HG03039 (cell line): ENCODE data around the gene ACOX3.

Source experiments
- ATAC-seq: cut with Tn5 transposase; IDR thresholded peaks from one replicate; pipeline ENCODE4 v1.9.1; 2021; ENCODE audit warnings: mild to moderate bottlenecking, moderate library complexity; ENCODE audit not compliant: unreplicated experiment

The ACOX3 gene

GRCh38 chr4:8328866-8329559 lies 111.5 kb downstream of the ACOX3 start:
- ATAC-seq: no peak

- ATAC-seq: no peak
Observed at GRCh38 chr4:8328456-8328855, 112.1 kb downstream of the ACOX3 start.

- no peak for ATAC-seq
Observed at GRCh38 chr4:8326206-8326605, 114.3 kb downstream of the ACOX3 start.

GRCh38 chr4:8325291-8325973 lies 115.1 kb downstream of the ACOX3 start:
- ATAC-seq: no peak

GRCh38 chr4:8324640-8325239 lies 115.8 kb downstream of the ACOX3 start:
- ATAC-seq: no peak

- no peak for ATAC-seq
Observed at GRCh38 chr4:8323947-8324555, 116.5 kb downstream of the ACOX3 start.

- no peak for ATAC-seq
Observed at GRCh38 chr4:8322794-8323704, 117.5 kb downstream of the ACOX3 start.

GRCh38 chr4:8321771-8322170 lies 118.8 kb downstream of the ACOX3 start:
- ATAC-seq: no peak

- ATAC-seq: no peak
Observed at GRCh38 chr4:8321220-8321619, 119.3 kb downstream of the ACOX3 start.

- no peak for ATAC-seq
Observed at GRCh38 chr4:8320386-8320750, 120.2 kb downstream of the ACOX3 start.

GRCh38 chr4:8319731-8320385 lies 120.7 kb downstream of the ACOX3 start:
- ATAC-seq: no peak

GRCh38 chr4:8319061-8319460 lies 121.5 kb downstream of the ACOX3 start:
- ATAC-seq: no peak

GRCh38 chr4:8318509-8318908 lies 122.0 kb downstream of the ACOX3 start:
- no peak for ATAC-seq

- no peak for ATAC-seq
Observed at GRCh38 chr4:8317474-8317873, 123.0 kb downstream of the ACOX3 start.

- ATAC-seq: no peak
Observed at GRCh38 chr4:8316911-8317351, 123.6 kb downstream of the ACOX3 start.
